Activated T-helper 17 cell treated with anti-CD3 and anti-CD28 coated beads, Interleukin-2, amount 50 U/mL, for 72 hours (primary cell): ENCODE data around the gene SLC25A34. TPM values are rescaled to one million over a fixed set of nuclear protein-coding genes. Genes with fewer than 3 reads are reported as not detected.

Source experiments
- ATAC-seq: fragments of 150-1000 bp; cut with Tn5 transposase; replicated peaks from 2 replicates; pipeline ENCODE4 v1.10.0; 2021; ENCODE audit warnings: mild to moderate bottlenecking, moderate library complexity
- H3K27ac Mint-ChIP-seq: one replicate; pipeline ENCODE4 v1.8.0; 2022; ENCODE audit warnings: mixed read lengths
- H3K27me3 Mint-ChIP-seq: one replicate; pipeline ENCODE4 v1.8.0; 2022; ENCODE audit warnings: mixed read lengths
- H3K36me3 Mint-ChIP-seq: one replicate; pipeline ENCODE4 v1.8.0; 2022; ENCODE audit warnings: low read depth, mild to moderate bottlenecking, mixed read lengths
- H3K4me1 Mint-ChIP-seq: one replicate; pipeline ENCODE4 v1.8.0; 2022; ENCODE audit warnings: mixed read lengths
- H3K4me3 Mint-ChIP-seq: one replicate; pipeline ENCODE4 v1.8.0; 2022; ENCODE audit warnings: mild to moderate bottlenecking, mixed read lengths
- H3K9me3 Mint-ChIP-seq: one replicate; pipeline ENCODE4 v1.8.0; 2022; ENCODE audit warnings: mixed read lengths
- total RNA-seq, 2 donors: library from RNA; stranded (reverse); gene quantifications; one replicate each; pipeline ENCODE4 v1.2.3, GENCODE V29; 2022

Gene SLC25A34
- total RNA-seq, 2 donors from 2014 or later, result 0.90 to 1.6 TPM

DNA sequence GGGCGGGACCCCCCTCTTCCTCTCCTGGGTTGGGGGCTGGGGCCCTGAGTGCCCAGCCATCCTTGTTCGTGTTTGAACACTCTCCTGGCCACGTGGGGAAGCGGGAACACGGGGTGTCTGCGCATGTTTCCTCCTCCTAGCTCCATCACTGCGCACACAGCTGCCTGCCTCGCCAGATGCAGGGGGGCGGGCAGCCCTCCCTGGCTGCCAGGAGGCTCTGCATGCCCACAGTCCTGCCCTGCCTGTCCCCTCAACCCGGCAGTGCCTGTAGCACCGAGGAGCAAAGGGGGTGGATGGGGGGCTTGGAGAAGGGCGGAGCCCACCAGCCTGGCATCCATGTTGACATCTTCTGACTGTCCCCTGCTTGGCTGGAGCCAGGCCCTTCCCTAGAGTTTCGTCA is 1.8 kb upstream of the SLC25A34 start:
- Mint-ChIP-seq H3K4me3 (no peak overlapping the region), H3K4me1 (no peaks in the 10 kb centered on the region), H3K36me3 (peaks cover 19% of the 10 kb centered on the region), H3K27me3 (no peaks in the 10 kb centered on the region), H3K9me3 (no peaks in the 10 kb centered on the region), H3K27ac (no peak overlapping the region)
- no peak for ATAC-seq

- Mint-ChIP-seq H3K27ac (no peak overlapping the region), H3K36me3 (peaks cover 19% of the 10 kb centered on the region)
Measured at GRCh38 chr1:15734901-15735300, 1.2 kb upstream of the SLC25A34 start.

DNA sequence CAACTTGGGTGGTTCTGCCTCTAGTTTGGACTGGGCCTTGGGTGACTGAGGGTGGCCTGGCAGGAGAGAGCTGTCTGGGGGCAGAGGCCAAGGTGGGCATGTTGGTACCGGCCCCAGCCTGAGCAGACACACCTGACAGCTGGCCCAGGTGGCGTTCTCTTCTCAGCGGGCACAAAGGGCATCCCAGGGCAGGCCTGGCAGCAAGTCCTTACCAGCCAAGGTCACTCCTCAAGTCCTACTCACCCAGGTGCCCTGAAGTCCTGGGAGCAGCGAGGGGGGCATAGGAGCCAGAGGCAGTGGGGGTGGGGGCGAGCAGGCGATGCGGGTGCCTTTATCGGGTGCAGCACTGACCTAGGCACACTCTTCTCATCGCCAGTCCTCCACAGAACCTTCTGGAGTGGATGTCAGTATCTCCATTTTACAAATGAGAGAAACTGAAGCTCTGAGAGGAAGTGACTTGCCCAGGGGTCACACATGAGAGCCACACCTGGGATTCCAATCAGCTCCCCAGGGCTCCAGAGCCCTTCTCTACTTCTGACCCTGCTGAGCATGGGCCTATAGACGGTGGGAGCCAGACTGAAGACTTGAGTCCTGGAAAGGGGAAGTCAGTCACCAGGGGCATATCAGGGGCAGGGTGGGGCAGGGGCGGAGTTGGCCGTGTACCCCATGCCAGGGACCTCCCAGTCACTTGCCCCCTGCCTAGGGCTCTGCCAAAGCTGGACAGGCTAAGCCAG is 587 bp upstream of the SLC25A34 start:
- peaks cover 19% of the 10 kb centered on the region for H3K36me3 Mint-ChIP-seq

More at GRCh38 chr1:15734901-15735300, 1.2 kb upstream of the SLC25A34 start:
- H3K4me1 Mint-ChIP-seq, result no peaks in the 10 kb centered on the region
- H3K9me3 Mint-ChIP-seq, result no peaks in the 10 kb centered on the region
- no peak for ATAC-seq
- H3K27me3 Mint-ChIP-seq, result no peaks in the 10 kb centered on the region
- H3K4me3 Mint-ChIP-seq, result no peak overlapping the region

GRCh38 chr1:15736892-15737261 is 819 bp downstream of the SLC25A34 start:
- ATAC-seq, result no peak

More for the DNA sequence above, 587 bp upstream of the SLC25A34 start:
- no peaks in the 10 kb centered on the region for H3K27me3 Mint-ChIP-seq
- H3K4me1 Mint-ChIP-seq, result no peaks in the 10 kb centered on the region
- H3K4me3 Mint-ChIP-seq, result no peak overlapping the region
- H3K9me3 Mint-ChIP-seq, result no peaks in the 10 kb centered on the region
- no peak overlapping the region for H3K27ac Mint-ChIP-seq
- no peak for ATAC-seq

GRCh38 chr1:15737324-15738319 is 1.6 kb downstream of the SLC25A34 start:
- no peaks in the 10 kb centered on the region for H3K27me3 Mint-ChIP-seq
- H3K9me3 Mint-ChIP-seq, result no peaks in the 10 kb centered on the region
- peaks cover 6% of the 10 kb centered on the region for H3K4me1 Mint-ChIP-seq
- no peak overlapping the region for H3K4me3 Mint-ChIP-seq
- ATAC-seq, result no peak
- H3K36me3 Mint-ChIP-seq, result peaks cover 9% of the 10 kb centered on the region
- no peak overlapping the region for H3K27ac Mint-ChIP-seq

More at GRCh38 chr1:15736892-15737261, 819 bp downstream of the SLC25A34 start:
- Mint-ChIP-seq H3K9me3 (no peaks in the 10 kb centered on the region), H3K4me3 (no peak overlapping the region), H3K4me1 (peaks cover 6% of the 10 kb centered on the region), H3K27me3 (no peaks in the 10 kb centered on the region), H3K27ac (no peak overlapping the region), H3K36me3 (peaks cover 16% of the 10 kb centered on the region)

DNA sequence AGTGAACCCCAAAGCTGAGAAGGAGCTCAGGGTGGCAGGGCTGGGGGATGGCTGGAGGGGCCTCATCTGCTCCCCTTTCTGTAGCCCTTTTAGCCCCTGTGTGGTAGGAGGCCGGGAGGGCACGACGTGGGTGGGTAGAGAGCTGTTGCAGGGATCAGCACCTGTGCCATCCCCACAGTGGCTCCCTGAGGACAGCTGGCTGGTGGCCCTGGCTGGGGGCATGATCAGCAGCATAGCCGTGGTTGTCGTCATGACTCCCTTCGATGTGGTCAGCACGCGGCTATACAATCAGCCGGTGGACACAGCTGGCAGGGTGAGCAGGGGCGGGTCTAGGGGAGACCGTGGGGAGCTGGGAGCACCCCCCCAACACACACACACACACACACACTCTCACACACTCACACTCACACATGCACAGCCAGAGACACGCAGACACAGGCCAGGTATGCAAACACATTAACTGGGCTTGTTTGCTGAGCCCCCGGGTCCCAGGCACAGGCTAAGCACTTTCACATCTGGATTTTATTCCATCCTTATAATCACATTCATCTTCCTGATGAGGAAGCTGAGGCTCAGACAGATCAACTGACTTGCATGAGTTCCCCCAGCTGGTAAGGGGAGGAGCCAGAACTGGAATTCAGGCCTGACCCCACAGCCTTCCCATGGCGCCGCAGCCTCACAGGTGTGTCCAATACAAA is 2.5 kb downstream of the SLC25A34 start:
- no peak for ATAC-seq
- H3K4me3 Mint-ChIP-seq, result no peak overlapping the region
- H3K9me3 Mint-ChIP-seq, result no peaks in the 10 kb centered on the region
- no peak overlapping the region for H3K27ac Mint-ChIP-seq
- H3K4me1 Mint-ChIP-seq, result peaks cover 6% of the 10 kb centered on the region
- H3K36me3 Mint-ChIP-seq, result no peaks in the 10 kb centered on the region
- no peaks in the 10 kb centered on the region for H3K27me3 Mint-ChIP-seq

DNA sequence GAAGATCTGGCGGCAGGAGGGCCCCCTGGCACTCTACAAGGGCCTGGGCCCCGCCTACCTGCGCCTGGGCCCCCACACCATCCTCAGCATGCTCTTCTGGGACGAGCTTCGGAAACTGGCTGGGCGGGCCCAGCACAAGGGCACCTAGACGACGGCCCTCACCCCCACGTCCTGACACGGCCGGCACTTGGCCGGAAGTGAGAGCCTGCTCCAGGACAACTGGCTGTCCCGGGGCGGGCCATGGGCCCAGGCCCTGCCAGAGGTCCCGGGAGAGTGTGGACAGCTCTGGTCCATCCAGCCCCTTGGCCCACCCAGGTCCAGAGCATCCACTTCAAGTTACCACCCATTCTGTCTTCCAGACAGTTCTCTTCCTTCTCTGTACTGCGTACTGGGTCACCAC is 3.2 kb downstream of the SLC25A34 start:
- Mint-ChIP-seq H3K27me3 (no peaks in the 10 kb centered on the region), H3K4me1 (peaks cover 6% of the 10 kb centered on the region), H3K9me3 (no peaks in the 10 kb centered on the region), H3K27ac (no peak overlapping the region), H3K4me3 (no peak overlapping the region), H3K36me3 (no peaks in the 10 kb centered on the region)
- ATAC-seq, result no peak

- Mint-ChIP-seq H3K4me3 (no peak overlapping the region), H3K27ac (no peak overlapping the region), H3K4me1 (peaks cover 6% of the 10 kb centered on the region), H3K27me3 (no peaks in the 10 kb centered on the region), H3K9me3 (no peaks in the 10 kb centered on the region), H3K36me3 (no peaks in the 10 kb centered on the region)
- no peak for ATAC-seq
Measured at GRCh38 chr1:15739745-15740144, 3.7 kb downstream of the SLC25A34 start.

GRCh38 chr1:15740924-15741850 is 5.1 kb downstream of the SLC25A34 start:
- Mint-ChIP-seq H3K9me3 (no peaks in the 10 kb centered on the region), H3K4me1 (peaks cover 6% of the 10 kb centered on the region), H3K4me3 (no peak overlapping the region), H3K27ac (no peak overlapping the region), H3K36me3 (no peaks in the 10 kb centered on the region), H3K27me3 (no peaks in the 10 kb centered on the region)
- ATAC-seq, result peak; percentile 92

DNA sequence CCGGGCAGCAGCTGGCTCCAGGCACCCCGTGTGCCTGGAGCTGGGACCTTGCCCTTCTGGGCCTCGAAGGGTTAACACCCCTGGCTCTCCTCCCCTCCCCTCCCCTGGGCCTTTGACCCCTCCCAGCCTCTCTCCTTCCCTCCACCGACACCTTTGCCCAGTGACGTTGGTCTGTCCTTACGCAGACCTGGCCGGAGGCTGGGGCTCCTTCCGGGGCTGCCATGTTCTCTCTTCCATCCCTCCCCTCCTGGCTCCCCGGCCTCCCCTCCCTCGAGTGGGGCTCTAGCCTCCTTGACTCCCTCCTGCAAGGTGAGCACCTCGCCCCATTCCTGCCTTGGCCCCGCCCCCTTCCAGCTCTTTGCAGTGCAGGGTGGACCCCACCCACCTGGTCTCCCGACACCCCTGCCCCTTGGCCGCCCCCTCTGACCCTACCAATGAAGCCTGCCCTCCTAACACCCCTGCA is 6.3 kb downstream of the SLC25A34 start, which contains the start of gene TMEM82:
Gene TMEM82 (plus strand): TSS at position 161 of the 463 bp plus-strand sequence. CDS start 61 bp downstream, at position 222.
- Mint-ChIP-seq H3K27me3 (no peaks in the 10 kb centered on the region), H3K4me3 (no peak within 1 kb of the TSS), H3K27ac (no peak within 1 kb of the TSS), H3K36me3 (no peaks in the 10 kb centered on the region), H3K4me1 (peaks cover 6% of the 10 kb centered on the region), H3K9me3 (no peaks in the 10 kb centered on the region)
- ATAC-seq, result no peak

DNA sequence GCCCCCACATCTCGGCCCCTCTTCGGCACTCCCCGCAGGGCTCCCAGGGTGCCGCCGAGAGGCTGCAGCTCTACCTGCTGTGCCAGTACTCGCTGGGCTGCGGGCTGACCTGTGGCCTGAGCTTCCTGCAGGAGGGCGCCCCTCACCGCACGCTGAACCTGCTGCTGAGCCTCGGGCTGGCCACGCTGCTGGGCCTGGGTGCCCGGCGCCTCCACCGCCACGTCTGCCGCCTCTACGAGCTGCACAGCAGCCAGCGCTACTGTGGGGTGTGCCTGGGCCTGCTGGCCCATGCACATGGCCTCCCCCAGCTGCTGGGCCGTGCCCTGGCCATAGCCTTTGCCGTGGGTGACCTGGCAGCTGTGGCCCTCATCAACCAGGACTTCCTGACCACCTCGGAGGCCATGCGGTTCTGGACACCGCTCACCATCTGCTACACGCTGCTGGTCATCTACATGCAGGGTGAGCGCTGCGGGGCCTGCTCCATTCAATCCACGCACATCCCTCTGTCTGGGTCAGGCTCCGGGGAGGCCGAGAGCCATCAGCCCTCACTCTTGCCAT is 8.1 kb downstream of the SLC25A34 start:
- no peaks in the 10 kb centered on the region for H3K27me3 Mint-ChIP-seq
- H3K36me3 Mint-ChIP-seq, result no peaks in the 10 kb centered on the region
- H3K4me3 Mint-ChIP-seq, result no peak overlapping the region
- peaks cover 6% of the 10 kb centered on the region for H3K4me1 Mint-ChIP-seq
- H3K27ac Mint-ChIP-seq, result no peak overlapping the region
- H3K9me3 Mint-ChIP-seq, result no peaks in the 10 kb centered on the region
- ATAC-seq, result no peak

DNA sequence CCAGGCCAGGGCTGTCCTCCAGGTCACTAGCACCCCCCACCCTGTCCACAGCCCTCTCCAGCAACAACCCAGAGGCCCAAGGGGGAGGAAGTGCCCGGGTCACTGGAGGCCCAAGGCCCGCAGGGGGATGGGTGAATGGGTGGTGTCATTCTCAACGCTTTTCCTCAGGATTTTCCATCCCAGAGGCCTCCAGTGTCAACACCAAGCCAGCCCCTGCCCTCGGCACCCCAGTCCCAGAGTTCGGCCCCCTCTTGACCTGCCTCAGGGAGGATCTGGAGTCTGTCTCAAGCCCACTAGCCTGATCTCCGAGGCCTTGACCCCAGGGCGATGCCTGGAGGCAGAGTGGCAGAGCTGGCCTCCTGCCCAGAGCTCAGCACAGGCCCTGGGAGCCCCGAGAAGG is 11.3 kb downstream of the SLC25A34 start:
- no peak for ATAC-seq
- H3K36me3 Mint-ChIP-seq, result no peaks in the 10 kb centered on the region
- no peak overlapping the region for H3K27ac Mint-ChIP-seq
- no peak overlapping the region for H3K4me3 Mint-ChIP-seq
- H3K27me3 Mint-ChIP-seq, result no peaks in the 10 kb centered on the region
- no peaks in the 10 kb centered on the region for H3K9me3 Mint-ChIP-seq
- H3K4me1 Mint-ChIP-seq, result no peaks in the 10 kb centered on the region

DNA sequence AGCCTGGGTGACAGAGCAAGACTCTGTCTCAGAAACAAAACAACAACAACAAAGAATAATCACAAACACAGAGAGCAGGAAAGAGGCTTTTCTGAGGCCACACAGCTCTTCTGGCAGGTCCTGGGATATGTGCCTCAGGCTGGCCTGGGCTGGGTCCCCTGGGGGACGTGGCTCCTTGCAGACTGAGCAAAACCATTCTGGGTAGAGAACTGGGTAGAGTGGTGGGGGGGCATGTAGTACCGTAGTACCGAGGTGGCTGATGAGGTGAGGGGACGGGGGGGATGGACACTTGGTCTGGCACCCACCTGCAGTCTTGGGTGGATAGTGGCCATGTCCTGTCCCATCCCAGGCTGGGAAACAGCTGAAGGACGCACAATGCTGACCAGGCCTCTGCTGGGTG is 12.2 kb downstream of the SLC25A34 start:
- no peak for ATAC-seq

More for the DNA sequence above, 12.2 kb downstream of the SLC25A34 start:
- H3K9me3 Mint-ChIP-seq, result no peaks in the 10 kb centered on the region
- peaks cover under 1% of the 10 kb centered on the region for H3K27me3 Mint-ChIP-seq
- H3K36me3 Mint-ChIP-seq, result no peaks in the 10 kb centered on the region
- no peak overlapping the region for H3K27ac Mint-ChIP-seq
- no peak overlapping the region for H3K4me3 Mint-ChIP-seq
- H3K4me1 Mint-ChIP-seq, result no peaks in the 10 kb centered on the region
